ENCODE measurements around the gene C19orf85. TPM values are rescaled to one million over a fixed set of nuclear protein-coding genes. Genes with fewer than 3 reads are reported as not detected.

C19orf85 gene
- total RNA-seq, 1 donor from 2014 or later, result not detected

- no peaks in the 10 kb centered on the region for H3K9me3 Mint-ChIP-seq
- H3K4me3 Mint-ChIP-seq, result no peak overlapping the region
- no peak for TF ChIP-seq CTCF (conservative IDR thresholded peaks at IDR 0.05)
- H3K27me3 Mint-ChIP-seq (ENCODE audit: low read depth), result peaks cover 10% of the 10 kb centered on the region
- no peak overlapping the region for H3K27ac Mint-ChIP-seq (ENCODE audit: unreplicated experiment)
- H3K4me1 Mint-ChIP-seq, result peaks cover 20% of the 10 kb centered on the region
- DNase-seq (ENCODE audit: low read depth, low spot score), result no peak
- no peaks in the 10 kb centered on the region for H3K36me3 Mint-ChIP-seq (ENCODE audit: low read depth)
These were observed 401 bp downstream of the C19orf85 start for GRCh38 chr19:55464039-55464661.

GRCh38 chr19:55463583-55464031 lies 944 bp downstream of the C19orf85 start:
- no peak for TF ChIP-seq CTCF (conservative IDR thresholded peaks at IDR 0.05)
- Mint-ChIP-seq H3K27ac (ENCODE audit: unreplicated experiment) (no peak overlapping the region), H3K36me3 (ENCODE audit: low read depth) (no peaks in the 10 kb centered on the region), H3K9me3 (no peaks in the 10 kb centered on the region), H3K4me3 (no peak overlapping the region), H3K27me3 (ENCODE audit: low read depth) (peaks cover 10% of the 10 kb centered on the region), H3K4me1 (peaks cover 20% of the 10 kb centered on the region)
- no peak for DNase-seq (ENCODE audit: low read depth, low spot score)

- Mint-ChIP-seq H3K4me3 (peak overlapping the region; percentile 91), H3K4me1 (peaks cover 20% of the 10 kb centered on the region), H3K27me3 (ENCODE audit: low read depth) (peaks cover 10% of the 10 kb centered on the region), H3K36me3 (ENCODE audit: low read depth) (no peaks in the 10 kb centered on the region), H3K27ac (ENCODE audit: unreplicated experiment) (no peak overlapping the region), H3K9me3 (no peaks in the 10 kb centered on the region)
- DNase-seq (ENCODE audit: low read depth, low spot score), result no peak
- TF ChIP-seq CTCF (conservative IDR thresholded peaks at IDR 0.05), result no peak
These were observed 1.8 kb downstream of the C19orf85 start for GRCh38 chr19:55462722-55463121.

- Mint-ChIP-seq H3K9me3 (no peaks in the 10 kb centered on the region), H3K36me3 (ENCODE audit: low read depth) (no peaks in the 10 kb centered on the region), H3K27ac (ENCODE audit: unreplicated experiment) (peak overlapping the region; percentile 22), H3K27me3 (ENCODE audit: low read depth) (peaks cover 10% of the 10 kb centered on the region), H3K4me1 (peaks cover 20% of the 10 kb centered on the region), H3K4me3 (peak overlapping the region; percentile 91)
- TF ChIP-seq CTCF (conservative IDR thresholded peaks at IDR 0.05), result no peak
- no peak for DNase-seq (ENCODE audit: low read depth, low spot score)
These were observed 2.5 kb downstream of the C19orf85 start for GRCh38 chr19:55461974-55462626.

- no peaks in the 10 kb centered on the region for H3K36me3 Mint-ChIP-seq (ENCODE audit: low read depth)
- peaks cover 7% of the 10 kb centered on the region for H3K27me3 Mint-ChIP-seq (ENCODE audit: low read depth)
- peak within 1 kb of the TSS; percentile 22 for H3K27ac Mint-ChIP-seq (ENCODE audit: unreplicated experiment)
- DNase-seq (ENCODE audit: low read depth, low spot score), result peak; percentile 100
- no peak for TF ChIP-seq CTCF (conservative IDR thresholded peaks at IDR 0.05)
- H3K4me3 Mint-ChIP-seq, result peak within 1 kb of the TSS; percentile 91
- peaks cover 20% of the 10 kb centered on the region for H3K4me1 Mint-ChIP-seq
- H3K9me3 Mint-ChIP-seq, result no peaks in the 10 kb centered on the region
These were observed 3.1 kb downstream of the C19orf85 start, which contains the start of gene ISOC2 for GRCh38 chr19:55461259-55461973. ISOC2 (minus strand) TSS chr19:55461642; CDS start chr19:55456486, 5,156 bp downstream.

Data from neural crest cell (in vitro differentiated cells).